HG02763 (cell line): Measurements from ENCODE around the gene FREM1.
"Not testable (repeated sequence)": the region's sequence is repeated elsewhere in the genome, so short reads cannot be mapped to it uniquely, and the experiment has no call there.

ENCODE experiments used
- ATAC-seq: cut with Tn5 transposase; IDR thresholded peaks from one replicate; pipeline ENCODE4 v1.9.1; 2021; ENCODE audit warnings: mild to moderate bottlenecking, moderate library complexity; ENCODE audit not compliant: unreplicated experiment

FREM1 gene, protein sequence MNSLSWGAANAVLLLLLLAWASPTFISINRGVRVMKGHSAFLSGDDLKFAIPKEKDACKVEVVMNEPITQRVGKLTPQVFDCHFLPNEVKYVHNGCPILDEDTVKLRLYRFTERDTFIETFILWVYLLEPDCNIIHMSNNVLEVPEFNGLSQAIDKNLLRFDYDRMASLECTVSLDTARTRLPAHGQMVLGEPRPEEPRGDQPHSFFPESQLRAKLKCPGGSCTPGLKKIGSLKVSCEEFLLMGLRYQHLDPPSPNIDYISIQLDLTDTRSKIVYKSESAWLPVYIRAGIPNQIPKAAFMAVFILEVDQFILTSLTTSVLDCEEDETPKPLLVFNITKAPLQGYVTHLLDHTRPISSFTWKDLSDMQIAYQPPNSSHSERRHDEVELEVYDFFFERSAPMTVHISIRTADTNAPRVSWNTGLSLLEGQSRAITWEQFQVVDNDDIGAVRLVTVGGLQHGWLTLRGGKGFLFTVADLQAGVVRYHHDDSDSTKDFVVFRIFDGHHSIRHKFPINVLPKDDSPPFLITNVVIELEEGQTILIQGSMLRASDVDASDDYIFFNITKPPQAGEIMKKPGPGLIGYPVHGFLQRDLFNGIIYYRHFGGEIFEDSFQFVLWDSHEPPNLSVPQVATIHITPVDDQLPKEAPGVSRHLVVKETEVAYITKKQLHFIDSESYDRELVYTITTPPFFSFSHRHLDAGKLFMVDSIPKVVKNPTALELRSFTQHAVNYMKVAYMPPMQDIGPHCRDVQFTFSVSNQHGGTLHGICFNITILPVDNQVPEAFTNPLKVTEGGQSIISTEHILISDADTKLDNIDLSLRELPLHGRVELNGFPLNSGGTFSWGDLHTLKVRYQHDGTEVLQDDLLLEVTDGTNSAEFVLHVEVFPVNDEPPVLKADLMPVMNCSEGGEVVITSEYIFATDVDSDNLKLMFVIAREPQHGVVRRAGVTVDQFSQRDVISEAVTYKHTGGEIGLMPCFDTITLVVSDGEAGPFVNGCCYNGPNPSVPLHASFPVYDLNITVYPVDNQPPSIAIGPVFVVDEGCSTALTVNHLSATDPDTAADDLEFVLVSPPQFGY (N-terminal part only)

DNA sequence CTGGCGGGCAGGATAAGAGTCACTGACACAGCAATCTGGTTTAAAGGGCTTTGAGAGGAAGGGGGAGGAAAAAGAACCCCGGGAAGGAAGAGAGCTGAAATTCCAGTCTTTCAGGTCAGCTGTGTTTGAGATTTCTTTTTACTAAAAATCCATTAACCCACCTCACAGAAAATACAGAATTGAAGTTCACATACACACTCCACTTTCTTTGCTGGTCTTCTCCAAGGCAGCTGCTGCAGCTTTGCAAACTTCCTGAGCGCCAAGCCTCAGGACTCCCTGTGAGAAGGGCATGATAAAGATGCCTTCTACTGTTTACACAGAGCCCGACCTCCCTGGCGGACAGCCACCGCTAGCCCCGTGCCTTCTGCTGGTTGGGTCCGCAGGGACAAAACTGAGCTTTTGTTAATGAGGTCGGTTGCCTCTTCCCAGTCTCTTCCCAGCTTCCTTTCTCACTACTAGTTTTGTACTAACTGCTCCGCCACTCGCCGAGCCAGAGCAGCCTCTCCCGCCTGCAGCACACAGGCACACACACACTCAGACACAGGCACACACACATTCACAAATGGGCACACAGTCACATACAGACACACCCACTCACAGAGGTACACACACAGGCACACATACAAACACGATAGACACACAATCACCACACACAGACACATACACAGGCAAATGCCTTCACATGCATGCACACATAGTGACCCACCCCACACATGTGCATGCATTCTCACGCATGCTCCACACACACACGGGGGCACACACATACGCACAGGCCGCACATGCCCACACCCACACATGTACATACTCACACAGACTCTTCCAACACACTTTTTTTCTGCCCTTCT, at the start of gene FREM1:
Gene FREM1 (minus strand): TSS at position 468 of the 845 bp plus-strand sequence. CDS start 41,451 bp downstream, outside the sequence.
- ATAC-seq: no peak

DNA sequence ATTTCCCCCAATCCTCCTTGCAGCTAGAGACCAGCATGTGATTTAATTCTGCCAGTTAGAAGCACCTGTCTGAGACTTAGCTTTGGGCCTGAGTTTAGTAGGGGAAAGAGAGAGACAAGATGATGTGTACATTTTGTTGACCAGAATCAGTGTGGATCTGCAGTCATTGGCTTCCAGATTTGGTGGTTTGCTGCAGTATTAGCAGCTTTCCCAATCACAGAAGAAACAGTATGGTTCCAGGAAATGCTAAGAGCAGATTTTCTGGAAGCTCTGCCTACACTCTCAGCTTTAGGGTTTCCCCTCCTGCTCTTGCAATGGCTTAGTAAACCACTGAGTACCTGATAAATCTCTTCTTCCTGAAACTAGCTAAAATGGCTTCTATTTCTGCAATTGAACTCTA, 48.8 kb upstream of the FREM1 start:
- no peak for ATAC-seq

GRCh38 chr9:14957109-14957508, 46.9 kb upstream of the FREM1 start:
- no peak for ATAC-seq

DNA sequence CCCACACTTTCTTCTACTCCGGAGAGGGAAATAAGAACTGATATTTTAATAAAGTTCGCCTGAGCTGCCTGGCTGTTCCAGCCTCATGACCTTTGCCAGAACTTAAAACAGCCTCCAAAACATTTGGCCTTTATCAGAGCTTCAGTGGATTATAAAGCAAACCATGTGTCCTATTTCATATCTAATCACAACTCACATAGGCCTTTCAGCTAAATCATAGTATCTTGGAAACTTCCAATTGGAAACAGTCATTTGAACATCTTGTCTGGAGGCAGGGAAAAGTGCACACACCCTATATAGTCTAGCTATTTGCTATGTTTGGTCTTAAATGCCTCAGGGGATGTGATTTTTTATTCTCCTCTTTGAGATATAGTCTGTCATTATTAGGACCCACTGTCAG, 46.0 kb upstream of the FREM1 start:
- no peak for ATAC-seq

DNA sequence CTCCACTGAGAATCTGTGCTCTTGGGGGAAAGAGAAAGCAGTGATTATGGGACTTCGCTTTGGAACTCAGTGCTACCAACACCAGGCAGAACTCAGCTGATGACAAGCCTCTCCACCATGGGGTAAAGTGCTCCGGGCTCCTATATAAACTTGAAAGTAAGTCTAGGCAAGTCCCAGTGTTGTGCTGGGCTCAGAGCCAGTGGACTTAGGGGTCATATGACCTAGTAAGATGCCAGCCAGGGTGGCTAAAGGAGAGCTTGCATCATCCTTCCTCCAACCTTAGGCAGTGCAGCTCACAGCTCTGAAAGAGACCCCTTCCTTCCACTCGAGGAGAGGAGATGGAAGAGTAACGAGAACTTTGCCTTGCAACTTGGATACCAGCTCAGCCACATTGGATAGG, 35.1 kb upstream of the FREM1 start:
- no peak for ATAC-seq

- no peak for ATAC-seq
These were observed 31.5 kb upstream of the FREM1 start for GRCh38 chr9:14941501-14942405.

GRCh38 chr9:14939378-14939777, 29.1 kb upstream of the FREM1 start:
- no peak for ATAC-seq

GRCh38 chr9:14937216-14937615, 27.0 kb upstream of the FREM1 start:
- no peak for ATAC-seq

- ATAC-seq: no peak
These were observed 26.3 kb upstream of the FREM1 start for GRCh38 chr9:14936491-14936890.

- no peak for ATAC-seq
These were observed 25.7 kb upstream of the FREM1 start for GRCh38 chr9:14935964-14936363.

GRCh38 chr9:14935106-14935751, 25.0 kb upstream of the FREM1 start:
- no peak for ATAC-seq

GRCh38 chr9:14932641-14933040, 22.4 kb upstream of the FREM1 start:
- no peak for ATAC-seq

- no peak for ATAC-seq
These were observed 22.0 kb upstream of the FREM1 start for GRCh38 chr9:14932231-14932630.

GRCh38 chr9:14926941-14927624, 16.9 kb upstream of the FREM1 start:
- no peak for ATAC-seq

DNA sequence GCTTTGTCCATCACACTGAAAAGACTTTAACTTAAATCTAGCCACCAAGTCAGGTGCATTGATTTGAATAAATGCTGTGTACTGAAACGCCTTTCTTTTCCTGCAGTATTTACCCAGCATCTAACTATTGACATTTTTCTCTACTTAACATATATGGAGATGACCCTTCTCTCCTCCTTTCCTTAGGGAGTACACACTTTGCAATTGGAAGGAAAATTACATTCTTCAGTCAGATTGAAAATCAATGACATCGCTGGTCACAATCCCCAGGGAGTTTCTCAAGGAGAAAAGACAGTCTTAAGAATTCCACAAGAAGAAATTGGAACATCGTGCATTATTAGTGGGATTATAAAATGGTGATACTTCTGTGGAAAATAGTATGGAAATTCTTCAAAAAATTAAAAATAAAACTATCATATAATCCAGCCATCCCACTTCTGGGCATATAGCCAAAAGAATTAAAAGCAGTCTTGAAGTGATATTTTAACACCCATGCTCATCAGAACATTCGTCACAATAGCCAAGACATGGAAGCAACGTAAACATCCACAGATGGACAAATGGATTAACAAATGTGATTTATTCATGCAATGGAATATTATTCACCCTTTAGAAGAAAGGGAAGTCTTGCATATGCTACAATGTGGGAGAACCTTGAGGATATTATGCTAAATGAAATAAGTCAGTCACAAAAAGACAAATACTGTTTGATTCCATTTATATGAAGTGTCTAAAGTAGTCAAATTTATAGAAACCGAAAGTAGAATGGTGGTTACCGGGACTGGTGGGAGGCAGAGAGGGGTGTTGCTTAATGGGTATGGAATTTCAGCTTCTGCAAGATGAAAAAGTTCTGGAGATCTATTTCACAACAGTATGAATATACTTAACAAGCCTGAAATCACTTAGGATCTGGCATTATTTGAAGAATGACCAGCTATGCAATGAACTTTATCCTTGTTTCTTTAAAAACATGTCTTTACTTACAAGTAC, 14.3 kb upstream of the FREM1 start:
- ATAC-seq: no peak

DNA sequence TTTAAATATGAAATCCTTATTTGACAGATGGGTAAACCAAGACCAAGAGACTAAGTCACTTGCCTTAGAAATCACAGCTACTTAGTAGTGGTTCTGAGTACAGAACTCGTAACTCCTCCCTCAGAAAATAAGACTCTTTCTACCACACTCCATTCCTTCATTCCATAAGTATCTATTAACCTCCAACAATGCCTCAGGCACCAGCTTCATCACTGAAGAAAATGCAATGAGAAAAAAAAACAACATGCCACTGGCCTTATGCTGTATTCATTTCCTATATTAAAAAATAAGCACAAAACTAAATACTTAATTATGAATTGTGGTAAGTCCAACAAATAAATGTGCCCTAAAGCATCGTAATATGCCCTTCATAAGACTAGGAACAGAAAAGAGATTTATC, 13.5 kb upstream of the FREM1 start:
- ATAC-seq: no peak

- ATAC-seq: not testable (repeated sequence)
These were observed 10.6 kb upstream of the FREM1 start for GRCh38 chr9:14920805-14921204.
